Endodermal cell (in vitro differentiated cells): ENCODE measurements around the gene NRL. TPM values are rescaled to one million over a fixed set of nuclear protein-coding genes. Genes with fewer than 3 reads are reported as not detected.

Experiments used
- DNase-seq: peaks from one replicate; pipeline ENCODE4 v3.0.0-alpha.2; 2017
- H3K27ac ChIP-seq: 2 replicates; pipeline ENCODE4 v1.5.1; 2013; ENCODE audit warnings: mild to moderate bottlenecking, low read depth, low read length, moderate library complexity
- H3K27me3 ChIP-seq: 2 replicates; pipeline ENCODE4 v1.6.1; 2013; ENCODE audit warnings: mild to moderate bottlenecking, low read length, moderate library complexity; ENCODE audit not compliant: insufficient read depth, control insufficient read depth, poor library complexity, severe bottlenecking
- H3K36me3 ChIP-seq: 2 replicates; pipeline ENCODE4 v1.7.0; 2013; ENCODE audit warnings: mild to moderate bottlenecking, low read length, moderate library complexity; ENCODE audit not compliant: control insufficient read depth, insufficient read depth
- H3K4me1 ChIP-seq: one replicate; pipeline ENCODE4 v1.7.0; 2013; ENCODE audit warnings: low read length; ENCODE audit not compliant: control insufficient read depth, insufficient read depth
- H3K4me3 ChIP-seq: 2 replicates; pipeline ENCODE4 v1.5.1; 2013; ENCODE audit warnings: mild to moderate bottlenecking, low read length, moderate library complexity
- H3K9ac ChIP-seq: 2 replicates; pipeline ENCODE4 v1.6.1; 2013; ENCODE audit warnings: mild to moderate bottlenecking, low read length, moderate library complexity; ENCODE audit not compliant: poor library complexity, severe bottlenecking; ENCODE audit errors: extremely low read depth
- H3K9me3 ChIP-seq: 2 replicates; pipeline ENCODE4 v1.6.1; 2013; ENCODE audit warnings: mild to moderate bottlenecking, low read length, moderate library complexity; ENCODE audit not compliant: control insufficient read depth
- H3K27ac Mint-ChIP-seq: 2 replicates; pipeline ENCODE4 v1.8.0; 2020; ENCODE audit warnings: mixed read lengths
- H3K27me3 Mint-ChIP-seq: 2 replicates; pipeline ENCODE4 v1.8.0; 2021; ENCODE audit warnings: mild to moderate bottlenecking, mixed read lengths; ENCODE audit not compliant: insufficient read depth
- H3K36me3 Mint-ChIP-seq: 2 replicates; pipeline ENCODE4 v1.8.0; 2020; ENCODE audit warnings: low read depth, mixed read lengths
- H3K4me1 Mint-ChIP-seq: 2 replicates; pipeline ENCODE4 v1.8.0; 2020; ENCODE audit warnings: mixed read lengths
- H3K4me3 Mint-ChIP-seq: 2 replicates; pipeline ENCODE4 v1.8.0; 2020; ENCODE audit warnings: mild to moderate bottlenecking, moderate library complexity, mixed read lengths
- H3K9me3 Mint-ChIP-seq: 2 replicates; pipeline ENCODE4 v1.8.0; 2020; ENCODE audit warnings: mild to moderate bottlenecking, mixed read lengths
- CTCF ChIP-seq: fragments of 200-600 bp; sonication (generic); conservative IDR thresholded peaks from 2 replicates; pipeline ENCODE4 v1.5.0; 2021; ENCODE audit warnings: antibody characterized with exemption, mild to moderate bottlenecking
- WGBS, 2 experiments: methylation state at CpG; one replicate each; pipeline versions ENCODE4 v1.1.5 to v1.1.7; 2013; ENCODE audit warnings: missing lambda C conversion rate in 2 of 2, mixed read lengths in 1 of 2; ENCODE audit not compliant: insufficient coverage in 1 of 2, insufficient read length in 1 of 2; 5-methylcytosine and 5-hydroxymethylcytosine counted together
- total RNA-seq, 2 donors: library from RNA; stranded (reverse); fragmentation: NEBNext Ultra II Directional in 1 of 2; extraction: Animal tissue kit (Norgen Biotek cat#: 25700) in 1 of 2; gene quantifications; 2 replicates in 1 of 2; 3 replicates in 1 of 2; pipeline ENCODE4 v1.2.1, GENCODE V29; 2021

The NRL gene
- total RNA-seq, 2 donors from 2014 or later, result 1.9 TPM

- Mint-ChIP-seq H3K36me3 (no peaks in the 10 kb centered on the region), H3K27ac (no peak overlapping the region), H3K4me1 (peaks cover 31% of the 10 kb centered on the region), H3K4me3 (no peak overlapping the region), H3K27me3 (peaks cover 47% of the 10 kb centered on the region), H3K9me3 (no peaks in the 10 kb centered on the region)
- TF ChIP-seq CTCF, result no peak
- H3K27me3 ChIP-seq, result peaks cover 53% of the 10 kb centered on the region
- H3K27ac ChIP-seq, result peak overlapping the region; percentile 73
- peaks cover 16% of the 10 kb centered on the region for H3K4me1 ChIP-seq
- no peaks in the 10 kb centered on the region for H3K36me3 ChIP-seq
- H3K9me3 ChIP-seq, result no peaks in the 10 kb centered on the region
- WGBS, 2 experiments, result 81 to 85% methylated on average over 7 to 9 of the region's 9 CpGs
- no peak overlapping the region for H3K9ac ChIP-seq
- DNase-seq, result peak; percentile 89
- H3K4me3 ChIP-seq, result no peak overlapping the region
Measured at GRCh38 chr14:24079491-24080141, 35.1 kb downstream of the NRL start.

- no peak for DNase-seq
- no peaks in the 10 kb centered on the region for H3K9me3 Mint-ChIP-seq
- peaks cover 39% of the 10 kb centered on the region for H3K27me3 ChIP-seq
- H3K36me3 Mint-ChIP-seq, result no peaks in the 10 kb centered on the region
- H3K4me1 Mint-ChIP-seq, result peaks cover 34% of the 10 kb centered on the region
- no peak overlapping the region for H3K27ac Mint-ChIP-seq
- peaks cover 36% of the 10 kb centered on the region for H3K27me3 Mint-ChIP-seq
- H3K36me3 ChIP-seq, result no peaks in the 10 kb centered on the region
- H3K4me1 ChIP-seq, result peaks cover 22% of the 10 kb centered on the region
- TF ChIP-seq CTCF, result no peak
- no peaks in the 10 kb centered on the region for H3K9me3 ChIP-seq
- no peak overlapping the region for H3K27ac ChIP-seq
- H3K4me3 ChIP-seq, result no peak overlapping the region
- H3K9ac ChIP-seq, result no peak overlapping the region
- WGBS, 2 experiments, result 70 to 100% methylated on average over 2 to 3 of the region's 3 CpGs
- no peak overlapping the region for H3K4me3 Mint-ChIP-seq
Measured at GRCh38 chr14:24078146-24078545, 36.6 kb downstream of the NRL start.

- Histone ChIP-seq H3K36me3 (no peaks in the 10 kb centered on the region), H3K4me3 (no peak overlapping the region), H3K27ac (no peak overlapping the region), H3K9me3 (no peaks in the 10 kb centered on the region), H3K4me1 (peaks cover 20% of the 10 kb centered on the region), H3K27me3 (peaks cover 28% of the 10 kb centered on the region), H3K9ac (no peak overlapping the region)
- no peak overlapping the region for H3K4me3 Mint-ChIP-seq
- no peak for TF ChIP-seq CTCF
- peaks cover 26% of the 10 kb centered on the region for H3K27me3 Mint-ChIP-seq
- WGBS, 2 experiments, result 92 to 98% methylated on average over 22 to 23 of the region's 23 CpGs
- DNase-seq, result no peak
- H3K27ac Mint-ChIP-seq, result no peak overlapping the region
- H3K4me1 Mint-ChIP-seq, result peaks cover 31% of the 10 kb centered on the region
- no peaks in the 10 kb centered on the region for H3K36me3 Mint-ChIP-seq
- no peaks in the 10 kb centered on the region for H3K9me3 Mint-ChIP-seq
Measured at GRCh38 chr14:24077086-24077485, 37.7 kb downstream of the NRL start.
